Ascending aorta (tissue), 2 donors: ENCODE measurements around the gene RDH14. TPM values are rescaled to one million over a fixed set of nuclear protein-coding genes. Genes with fewer than 3 reads are reported as not detected.

ENCODE experiments used
- DNase-seq, 2 donors: peaks; one replicate each; pipeline ENCODE4 v3.0.0-alpha.2; 2019; ENCODE audit warnings: low spot score in 2 of 2
- H3K27ac ChIP-seq, 2 donors: fragments of 200-600 bp; sonication (generic); one replicate each; pipeline ENCODE4 v1.5.1; 2016 to 2017; ENCODE audit warnings: mild to moderate bottlenecking in 1 of 2
- H3K27me3 ChIP-seq: fragments of 200-600 bp; sonication (generic); one replicate; pipeline ENCODE4 v1.5.1; 2017
- H3K36me3 ChIP-seq, 2 donors: fragments of 200-600 bp; sonication (generic); one replicate each; pipeline ENCODE4 v1.5.1; 2016
- H3K4me1 ChIP-seq, 2 donors: fragments of 200-600 bp; sonication (generic); one replicate each; pipeline ENCODE4 v1.5.1; 2016 to 2017; ENCODE audit warnings: mild to moderate bottlenecking in 1 of 2
- H3K4me3 ChIP-seq, 2 donors: fragments of 200-600 bp; sonication (generic); one replicate each; pipeline ENCODE4 v1.5.1; 2016 to 2017; ENCODE audit warnings: mild to moderate bottlenecking in 1 of 2
- H3K9me3 ChIP-seq, 2 donors: fragments of 200-600 bp; sonication (generic); one replicate each; pipeline ENCODE4 v1.5.1; 2016
- CTCF ChIP-seq, 3 experiments: fragments of 200-600 bp in 2 of 3; fragments of 450-650 bp in 1 of 3; sonication (generic) in 2 of 3; IDR thresholded peaks; one replicate each; pipeline ENCODE4 v1.5.1; 2016 to 2019; ENCODE audit warnings: antibody characterized with exemption in 3 of 3, mild to moderate bottlenecking in 1 of 3, moderate library complexity in 1 of 3
- intact Hi-C: fragments of 100-400 bp; cut with DNase I; formaldehyde crosslinking; loops from one replicate; pipeline ENCODE4 v1.15.1; 2023
- total RNA-seq: library from RNA; depleted of rRNA; stranded (reverse); fragments of >200 nt; gene quantifications from one replicate; pipeline ENCODE4 v1.1.0, GENCODE V29; 2016

RDH14 gene
- total RNA-seq, 1 donor from 2014 or later: 51.2 TPM

GRCh38 chr2:18552351-18553077 lies 7.9 kb downstream of the RDH14 start:
- H3K36me3 ChIP-seq: peaks cover 6 to 21% of the 10 kb centered on the region in 2 donors
- no peak for TF ChIP-seq CTCF (IDR thresholded peaks at IDR 0.05)

GRCh38 chr2:18551623-18552022 lies 8.8 kb downstream of the RDH14 start:
- Histone ChIP-seq H3K27me3 (no peaks in the 10 kb centered on the region), H3K9me3 (no peaks in the 10 kb centered on the region), H3K36me3 (peaks cover 6 to 21% of the 10 kb centered on the region in 2 donors), H3K27ac (no peak overlapping the region), H3K4me1 (peaks cover 0 to 21% of the 10 kb centered on the region in 2 donors), H3K4me3 (no peak overlapping the region)
- DNase-seq: no peak
- no peak for TF ChIP-seq CTCF (IDR thresholded peaks at IDR 0.05)
- intact Hi-C loops: no loop called here

More at GRCh38 chr2:18552351-18553077, 7.9 kb downstream of the RDH14 start:
- no peak for DNase-seq
- H3K27ac ChIP-seq: no peak overlapping the region
- H3K4me1 ChIP-seq: peaks cover 0 to 25% of the 10 kb centered on the region in 2 donors
- intact Hi-C loops: no loop called here
- no peaks in the 10 kb centered on the region for H3K9me3 ChIP-seq
- H3K4me3 ChIP-seq: peak overlapping the region in 1 of 2 donors; percentile 1
- no peaks in the 10 kb centered on the region for H3K27me3 ChIP-seq

- Histone ChIP-seq H3K4me1 (peaks cover 0 to 20% of the 10 kb centered on the region in 2 donors), H3K36me3 (peaks cover 6 to 21% of the 10 kb centered on the region in 2 donors), H3K27ac (no peak overlapping the region), H3K27me3 (no peaks in the 10 kb centered on the region), H3K9me3 (no peaks in the 10 kb centered on the region), H3K4me3 (no peak overlapping the region)
- TF ChIP-seq CTCF (IDR thresholded peaks at IDR 0.05): no peak
- intact Hi-C loops: no loop called here
- DNase-seq: no peak
Measured at GRCh38 chr2:18551169-18551568, 9.3 kb downstream of the RDH14 start.

- H3K4me1 ChIP-seq: peaks cover 0 to 20% of the 10 kb centered on the region in 2 donors
- H3K27me3 ChIP-seq: no peaks in the 10 kb centered on the region
- H3K9me3 ChIP-seq: no peaks in the 10 kb centered on the region
- H3K4me3 ChIP-seq: no peak overlapping the region
- no peak for TF ChIP-seq CTCF (IDR thresholded peaks at IDR 0.05)
- H3K36me3 ChIP-seq: peaks cover 2 to 19% of the 10 kb centered on the region in 2 donors
- no peak overlapping the region for H3K27ac ChIP-seq
- no peak for DNase-seq
- intact Hi-C loops: no loop called here
Measured at GRCh38 chr2:18550433-18550832, 10.0 kb downstream of the RDH14 start.

- Histone ChIP-seq H3K4me1 (peaks cover 0 to 20% of the 10 kb centered on the region in 2 donors), H3K27ac (no peak overlapping the region)
- no peak for TF ChIP-seq CTCF (IDR thresholded peaks at IDR 0.05)
Measured at GRCh38 chr2:18549083-18549482, 11.4 kb downstream of the RDH14 start.

More at GRCh38 chr2:18549083-18549482, 11.4 kb downstream of the RDH14 start:
- Histone ChIP-seq H3K27me3 (no peaks in the 10 kb centered on the region), H3K4me3 (no peak overlapping the region), H3K9me3 (no peaks in the 10 kb centered on the region), H3K36me3 (peaks cover 0 to 6% of the 10 kb centered on the region in 2 donors)
- intact Hi-C loops: no loop called here
- no peak for DNase-seq
